ENCODE data around the gene PEX11B.

DNA sequence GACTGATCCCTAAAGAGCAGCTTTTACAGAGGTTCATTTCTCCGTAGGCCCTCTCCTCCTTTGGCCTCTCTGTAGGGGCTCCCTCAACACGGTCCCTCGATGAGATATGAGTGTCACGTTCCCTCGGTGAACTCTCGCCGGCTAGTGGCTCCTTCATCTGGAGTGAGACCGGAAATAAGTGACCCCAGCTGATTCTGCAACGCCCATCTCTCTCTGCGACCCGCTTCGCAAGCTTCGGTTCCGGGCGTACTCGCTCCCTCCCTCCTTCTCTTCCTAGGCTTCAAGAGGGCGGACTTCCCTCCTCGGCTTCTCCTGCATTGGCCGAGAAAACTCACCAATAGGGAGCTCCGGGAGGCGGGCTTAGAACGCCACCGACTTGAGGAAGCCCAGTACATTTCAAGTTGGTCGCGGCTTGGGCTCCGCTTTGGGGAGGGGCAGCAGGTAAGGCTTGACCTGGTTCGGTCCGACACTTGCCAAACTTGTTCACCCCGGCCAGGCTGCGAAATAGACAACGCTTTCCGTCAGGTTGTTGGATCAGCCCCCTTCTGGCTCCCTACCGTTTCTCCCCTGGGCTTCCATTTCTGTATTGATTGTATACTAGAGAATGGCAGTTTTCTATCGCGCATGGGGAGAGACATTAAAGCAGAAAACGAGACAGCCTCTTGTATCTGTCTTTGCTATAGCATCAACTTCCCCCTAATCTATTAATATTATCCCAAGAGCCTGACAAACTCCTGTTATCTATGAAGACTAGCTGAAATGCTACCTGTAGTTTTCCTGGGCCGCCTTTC lies 46.0 kb upstream of the PEX11B start, which contains the start of the genes ANKRD34A and POLR3GL:
- TF ChIP-seq, protein P1, sequence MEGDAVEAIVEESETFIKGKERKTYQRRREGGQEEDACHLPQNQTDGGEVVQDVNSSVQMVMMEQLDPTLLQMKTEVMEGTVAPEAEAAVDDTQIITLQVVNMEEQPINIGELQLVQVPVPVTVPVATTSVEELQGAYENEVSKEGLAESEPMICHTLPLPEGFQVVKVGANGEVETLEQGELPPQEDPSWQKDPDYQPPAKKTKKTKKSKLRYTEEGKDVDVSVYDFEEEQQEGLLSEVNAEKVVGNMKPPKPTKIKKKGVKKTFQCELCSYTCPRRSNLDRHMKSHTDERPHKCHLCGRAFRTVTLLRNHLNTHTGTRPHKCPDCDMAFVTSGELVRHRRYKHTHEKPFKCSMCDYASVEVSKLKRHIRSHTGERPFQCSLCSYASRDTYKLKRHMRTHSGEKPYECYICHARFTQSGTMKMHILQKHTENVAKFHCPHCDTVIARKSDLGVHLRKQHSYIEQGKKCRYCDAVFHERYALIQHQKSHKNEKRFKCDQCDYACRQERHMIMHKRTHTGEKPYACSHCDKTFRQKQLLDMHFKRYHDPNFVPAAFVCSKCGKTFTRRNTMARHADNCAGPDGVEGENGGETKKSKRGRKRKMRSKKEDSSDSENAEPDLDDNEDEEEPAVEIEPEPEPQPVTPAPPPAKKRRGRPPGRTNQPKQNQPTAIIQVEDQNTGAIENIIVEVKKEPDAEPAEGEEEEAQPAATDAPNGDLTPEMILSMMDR (IDR thresholded peaks at IDR 0.05): no peak
- TF ChIP-seq POLR2A (IDR thresholded peaks at IDR 0.05): peak; percentile 95
